Vagina (tissue), 2 donors: ENCODE results near the gene TATDN2.

Source experiments
- POLR2A ChIP-seq, 2 donors: fragments of 450-650 bp; IDR thresholded peaks; one replicate each; pipeline ENCODE4 v1.6.1; 2017; ENCODE audit warnings: antibody characterized with exemption in 2 of 2, mild to moderate bottlenecking in 2 of 2, moderate library complexity in 2 of 2
- POLR2AphosphoS5 ChIP-seq, 2 donors: sonication (generic); formaldehyde crosslinking; IDR thresholded peaks; one replicate each; pipeline ENCODE4 v1.9.0; 2017; ENCODE audit warnings: antibody characterized with exemption in 2 of 2, mild to moderate bottlenecking in 2 of 2, low read depth in 1 of 2; ENCODE audit not compliant: insufficient read depth in 1 of 2

- TF ChIP-seq POLR2AphosphoS5 (IDR thresholded peaks at IDR 0.05; ENCODE audit: insufficient read depth in 1 of 2, low read depth in 1 of 2): no peak
- no peak for TF ChIP-seq POLR2A (IDR thresholded peaks at IDR 0.05)
Measured at GRCh38 chr3:10303785-10304184, 55.5 kb downstream of the TATDN2 start.
